Progenitor cell of endocrine pancreas (in vitro differentiated cells): Measurements from ENCODE around the gene ITGAE. TPM values are rescaled to one million over a fixed set of nuclear protein-coding genes. Genes with fewer than 3 reads are reported as not detected.
A peak's percentile ranks its signal among the peaks of the same experiment; 100 is the strongest.

Experiments
- DNase-seq: peaks from one replicate; pipeline ENCODE4 v3.0.0; 2021; ENCODE audit warnings: low spot score; ENCODE audit not compliant: unreplicated experiment
- H3K27ac Mint-ChIP-seq: 2 replicates; pipeline ENCODE4 v1.8.0; 2021; ENCODE audit warnings: mild to moderate bottlenecking, moderate library complexity, mixed read lengths
- H3K27me3 Mint-ChIP-seq: 2 replicates; pipeline ENCODE4 v1.8.0; 2021; ENCODE audit warnings: mixed read lengths
- H3K36me3 Mint-ChIP-seq: 2 replicates; pipeline ENCODE4 v1.8.0; 2022; ENCODE audit warnings: mixed read lengths; ENCODE audit not compliant: insufficient read depth
- H3K4me1 Mint-ChIP-seq: 2 replicates; pipeline ENCODE4 v1.8.0; 2021; ENCODE audit warnings: low read depth, mixed read lengths
- H3K4me3 Mint-ChIP-seq: 2 replicates; pipeline ENCODE4 v1.8.0; 2021; ENCODE audit warnings: low read depth, mild to moderate bottlenecking, moderate library complexity, mixed read lengths
- H3K9me3 Mint-ChIP-seq: 2 replicates; pipeline ENCODE4 v1.8.0; 2021; ENCODE audit warnings: low read depth, mixed read lengths
- total RNA-seq: library from RNA; stranded (reverse); gene quantifications from 2 replicates; pipeline ENCODE4 v1.2.1, GENCODE V29; 2021
- TF ChIP-seq, protein P1 (sequence below): fragments of 200-600 bp; sonication (generic); IDR thresholded peaks from one replicate; pipeline ENCODE4 v1.5.0; 2021; ENCODE audit warnings: antibody characterized with exemption, mild to moderate bottlenecking; ENCODE audit not compliant: unreplicated experiment

Gene ITGAE
- total RNA-seq, 1 donor from 2014 or later: 29.0 TPM

DNA sequence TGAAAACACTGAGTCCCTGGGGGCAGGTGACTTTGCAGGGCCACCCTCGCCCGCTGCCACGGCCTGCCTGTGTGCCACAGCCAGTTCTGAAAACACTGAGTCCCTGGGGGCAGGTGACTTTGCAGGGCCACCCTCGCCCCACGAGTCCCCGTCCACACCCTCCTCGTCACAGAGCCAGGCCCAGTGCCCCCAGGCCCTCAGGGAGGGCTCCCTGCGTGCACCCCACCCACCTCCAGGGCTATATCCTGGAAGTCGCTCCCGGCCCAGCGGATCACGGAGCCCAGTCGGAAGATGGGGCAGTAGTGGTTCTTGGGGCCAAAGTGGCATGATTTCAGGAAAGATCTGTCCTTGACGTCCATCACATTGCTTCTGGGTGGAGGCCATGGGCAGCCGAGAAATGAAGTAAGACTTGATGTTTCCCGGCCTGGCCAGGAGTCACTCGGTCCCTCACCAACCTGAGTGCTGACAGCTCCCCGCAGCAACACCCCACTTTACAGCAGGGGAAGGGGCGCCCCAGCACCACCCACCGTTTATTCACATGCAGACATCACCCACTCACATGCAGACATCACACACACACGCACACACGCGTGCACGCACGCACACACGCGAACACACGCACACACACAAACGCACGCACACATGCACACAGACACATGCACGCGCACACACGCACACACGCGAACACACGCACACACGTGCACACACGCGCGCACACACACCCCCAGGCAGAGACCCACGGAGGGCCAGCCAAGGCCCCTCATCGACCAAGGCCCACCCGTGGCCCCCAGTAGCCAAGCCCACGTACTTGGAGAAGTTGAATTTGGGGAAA lies 111.5 kb downstream of the ITGAE start:
- H3K4me3 Mint-ChIP-seq: no peak overlapping the region
- TF ChIP-seq, protein P1, sequence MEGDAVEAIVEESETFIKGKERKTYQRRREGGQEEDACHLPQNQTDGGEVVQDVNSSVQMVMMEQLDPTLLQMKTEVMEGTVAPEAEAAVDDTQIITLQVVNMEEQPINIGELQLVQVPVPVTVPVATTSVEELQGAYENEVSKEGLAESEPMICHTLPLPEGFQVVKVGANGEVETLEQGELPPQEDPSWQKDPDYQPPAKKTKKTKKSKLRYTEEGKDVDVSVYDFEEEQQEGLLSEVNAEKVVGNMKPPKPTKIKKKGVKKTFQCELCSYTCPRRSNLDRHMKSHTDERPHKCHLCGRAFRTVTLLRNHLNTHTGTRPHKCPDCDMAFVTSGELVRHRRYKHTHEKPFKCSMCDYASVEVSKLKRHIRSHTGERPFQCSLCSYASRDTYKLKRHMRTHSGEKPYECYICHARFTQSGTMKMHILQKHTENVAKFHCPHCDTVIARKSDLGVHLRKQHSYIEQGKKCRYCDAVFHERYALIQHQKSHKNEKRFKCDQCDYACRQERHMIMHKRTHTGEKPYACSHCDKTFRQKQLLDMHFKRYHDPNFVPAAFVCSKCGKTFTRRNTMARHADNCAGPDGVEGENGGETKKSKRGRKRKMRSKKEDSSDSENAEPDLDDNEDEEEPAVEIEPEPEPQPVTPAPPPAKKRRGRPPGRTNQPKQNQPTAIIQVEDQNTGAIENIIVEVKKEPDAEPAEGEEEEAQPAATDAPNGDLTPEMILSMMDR: no peak
- no peak for DNase-seq
- no peaks in the 10 kb centered on the region for H3K36me3 Mint-ChIP-seq
- no peak overlapping the region for H3K27ac Mint-ChIP-seq
- peaks cover 16% of the 10 kb centered on the region for H3K27me3 Mint-ChIP-seq
- H3K9me3 Mint-ChIP-seq: no peaks in the 10 kb centered on the region
- H3K4me1 Mint-ChIP-seq: no peaks in the 10 kb centered on the region

DNA sequence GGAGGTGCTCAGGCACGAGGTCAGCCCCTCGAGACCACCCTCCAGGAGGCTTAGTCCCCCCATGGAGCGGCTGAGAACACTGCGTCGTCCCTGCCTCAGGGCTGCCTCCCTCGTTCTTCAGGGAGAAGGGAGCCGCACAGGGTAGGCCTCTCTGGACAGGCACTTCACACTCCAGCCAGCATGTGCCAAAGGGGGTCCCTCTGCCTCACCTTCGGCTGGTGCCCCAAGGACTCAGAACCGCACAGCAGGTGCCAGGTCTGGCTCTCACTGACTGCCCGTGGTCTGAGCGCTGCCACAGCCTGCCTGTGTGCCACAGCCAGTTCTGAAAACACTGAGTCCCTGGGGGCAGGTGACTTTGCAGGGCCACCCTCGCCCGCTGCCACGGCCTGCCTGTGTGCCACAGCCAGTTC lies 112.1 kb downstream of the ITGAE start:
- DNase-seq: no peak
- Mint-ChIP-seq H3K4me3 (no peak overlapping the region), H3K4me1 (no peaks in the 10 kb centered on the region), H3K27ac (no peak overlapping the region), H3K27me3 (peaks cover 10% of the 10 kb centered on the region), H3K9me3 (no peaks in the 10 kb centered on the region), H3K36me3 (no peaks in the 10 kb centered on the region)
- TF ChIP-seq, protein P1: no peak

DNA sequence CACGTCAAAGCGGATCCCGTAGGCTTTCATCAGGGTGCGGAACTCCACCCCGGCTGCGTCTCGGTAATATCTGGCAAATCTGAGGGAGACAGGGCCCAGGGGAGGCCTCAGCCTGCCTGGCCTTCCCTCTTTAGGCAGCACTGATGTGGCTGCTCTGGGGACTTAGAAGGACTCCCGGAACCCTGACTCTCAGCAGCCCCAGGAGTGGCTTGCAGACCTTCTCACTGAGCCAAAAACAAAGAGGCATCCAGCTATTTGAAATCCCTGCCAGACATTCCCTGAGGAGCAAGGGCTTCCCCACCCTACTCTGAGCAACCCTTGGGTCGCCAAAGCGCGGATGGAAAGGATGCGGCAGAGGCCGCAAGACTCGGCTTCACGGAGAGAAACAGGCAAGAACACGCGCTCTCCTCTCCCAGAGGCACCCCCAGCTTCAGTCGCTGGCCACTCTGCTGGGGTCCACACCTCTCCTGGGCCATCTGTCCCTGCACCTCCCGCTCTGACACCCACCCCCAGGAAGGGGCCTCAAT lies 112.9 kb downstream of the ITGAE start:
- Mint-ChIP-seq H3K9me3 (no peaks in the 10 kb centered on the region), H3K36me3 (no peaks in the 10 kb centered on the region), H3K4me1 (no peaks in the 10 kb centered on the region), H3K27ac (peak overlapping the region; percentile 8), H3K4me3 (no peak overlapping the region), H3K27me3 (peaks cover 5% of the 10 kb centered on the region)
- TF ChIP-seq, protein P1: no peak
- no peak for DNase-seq

DNA sequence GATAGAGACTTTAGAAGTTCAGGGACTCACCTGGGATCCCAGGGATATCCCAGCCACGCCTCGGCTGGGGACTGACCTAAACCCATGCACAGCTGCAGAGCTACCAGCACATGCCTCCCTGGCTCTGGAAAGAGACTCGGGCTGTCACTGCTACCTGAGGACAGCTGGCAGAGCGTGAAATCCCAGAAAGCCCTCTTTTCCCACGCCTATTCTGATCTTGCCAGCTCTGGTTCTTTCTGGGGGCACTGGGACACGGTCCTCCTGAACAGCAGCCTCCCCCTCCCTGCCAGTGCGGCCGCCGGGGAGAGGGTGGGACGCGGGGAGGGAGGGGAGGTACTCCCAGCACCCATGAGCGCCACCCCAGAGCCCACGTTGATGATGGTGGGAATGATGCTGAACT lies 115.8 kb downstream of the ITGAE start:
- Mint-ChIP-seq H3K27ac (no peak overlapping the region), H3K9me3 (no peaks in the 10 kb centered on the region), H3K4me1 (no peaks in the 10 kb centered on the region), H3K36me3 (no peaks in the 10 kb centered on the region), H3K4me3 (no peak overlapping the region), H3K27me3 (peaks cover 12% of the 10 kb centered on the region)
- TF ChIP-seq, protein P1: no peak
- no peak for DNase-seq

DNA sequence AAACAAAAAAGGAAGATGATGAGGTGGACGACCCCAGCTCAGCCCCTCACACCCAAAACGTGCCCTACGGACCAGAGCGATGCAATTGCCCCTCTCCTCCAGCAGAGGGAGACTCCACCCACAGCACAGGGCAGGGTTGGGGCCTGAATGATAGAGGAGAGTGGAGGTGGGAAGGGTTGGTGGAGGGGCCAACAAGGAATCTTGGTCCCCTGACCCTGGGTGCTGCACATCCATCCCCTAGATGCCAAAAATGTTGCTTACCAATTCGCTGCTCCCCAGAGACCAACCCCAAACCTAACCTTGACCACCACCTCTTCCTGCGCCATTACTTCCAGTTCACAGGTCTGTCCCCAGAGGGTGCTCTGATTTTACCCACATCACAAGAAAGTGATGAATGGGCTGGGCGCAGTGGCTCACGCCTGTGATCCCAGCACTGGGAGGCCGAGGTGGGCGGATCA lies 117.9 kb downstream of the ITGAE start:
- Mint-ChIP-seq H3K27ac (no peak overlapping the region), H3K4me3 (no peak overlapping the region), H3K36me3 (no peaks in the 10 kb centered on the region), H3K9me3 (no peaks in the 10 kb centered on the region), H3K27me3 (peaks cover 9% of the 10 kb centered on the region), H3K4me1 (no peaks in the 10 kb centered on the region)
- TF ChIP-seq, protein P1: peak; percentile 79
- no peak for DNase-seq
